NT2/D1 (cell line): ENCODE results near the gene LILRB3.

Experiments
- YY1 ChIP-seq: IDR thresholded peaks from 2 replicates; pipeline ENCODE4 v1.6.1; 2011; ENCODE audit not compliant: insufficient read length, insufficient read depth
- ZNF274 ChIP-seq: IDR thresholded peaks from 2 replicates; pipeline ENCODE4 v1.6.1; 2011; ENCODE audit warnings: mild to moderate bottlenecking, low read depth, low read length

- TF ChIP-seq YY1 (no peak), ZNF274 (no peak)
These were observed 17.9 kb downstream of the LILRB3 start for GRCh38 chr19:54204767-54205468.
